ENCODE results near the gene CLEC4M. TPM values are rescaled to one million over a fixed set of nuclear protein-coding genes. Genes with fewer than 3 reads are reported as not detected.

The CLEC4M gene
- total RNA-seq, 1 experiment from 2014 or later, result not detected

DNA sequence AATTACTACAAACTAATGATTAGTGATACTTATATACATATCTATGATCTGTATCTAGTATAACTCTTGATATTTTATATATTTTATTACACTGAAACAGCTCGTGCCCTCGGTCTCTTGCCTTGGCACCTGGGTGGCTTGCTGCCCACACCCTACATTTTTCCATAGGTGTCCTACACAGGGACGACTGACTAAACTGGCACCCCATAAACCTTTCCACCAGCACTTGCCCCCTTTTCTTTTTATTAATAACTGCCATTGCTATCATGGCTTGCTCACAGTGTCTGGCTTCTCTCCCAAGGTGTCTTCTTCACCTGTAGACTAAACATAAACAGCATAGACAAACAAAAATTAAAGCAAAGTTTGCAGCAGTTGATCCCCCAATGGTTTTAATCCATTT lies 30.4 kb downstream of the CLEC4M start:
- no peak overlapping the region for H3K27ac Mint-ChIP-seq
- peaks cover 4% of the 10 kb centered on the region; the same call in 1 of the 2 replicates for H3K27me3 ChIP-seq (ENCODE audit: insufficient read depth, low read length)

More for the DNA sequence above, 30.4 kb downstream of the CLEC4M start:
- Mint-ChIP-seq H3K4me1 (peaks cover 7 to 21% of the 10 kb centered on the region in 2 experiments), H3K4me3 (no peak overlapping the region), H3K27me3 (ENCODE audit: low read depth) (peaks cover 40% of the 10 kb centered on the region), H3K36me3 (ENCODE audit: insufficient read depth in 1 of 3, low read depth in 3 of 3) (no peaks in the 10 kb centered on the region), H3K9me3 (peaks cover 0 to 2% of the 10 kb centered on the region in 2 experiments; a peak in 1 of 5 replicates)
- Histone ChIP-seq H2AK5ac (ENCODE audit: insufficient read length, low read length) (no peak overlapping the region), H3K79me2 (ENCODE audit: insufficient read depth, low read length) (no peaks in the 10 kb centered on the region), H3K18ac (ENCODE audit: insufficient read length, low read depth, low read length) (no peak overlapping the region), H3K27ac (ENCODE audit: insufficient read length, low read depth, low read length) (no peak overlapping the region), H2AFZ (ENCODE audit: low read length) (no peak overlapping the region), H4K20me1 (ENCODE audit: control insufficient read depth, insufficient read depth, insufficient read length) (no peaks in the 10 kb centered on the region), H3K4ac (ENCODE audit: low read depth, low read length) (no peak overlapping the region), H2BK20ac (ENCODE audit: low read depth, low read length, poor library complexity, severe bottlenecking) (no peak overlapping the region), H2BK5ac (ENCODE audit: insufficient read length, low read length) (no peak overlapping the region), H3K56ac (ENCODE audit: insufficient read length, low read depth, low read length) (no peak overlapping the region), H2BK12ac (ENCODE audit: insufficient read length, low read depth, low read length) (no peak overlapping the region), H3K9ac (ENCODE audit: extremely low read depth, insufficient read length, low read length) (no peak overlapping the region), H3K23ac (ENCODE audit: insufficient read length, low read depth, low read length) (no peak overlapping the region), H2BK120ac (ENCODE audit: low read depth, low read length, poor library complexity, severe bottlenecking) (no peak overlapping the region), H4K5ac (ENCODE audit: insufficient read length, low read depth, low read length) (no peak overlapping the region), H2BK15ac (ENCODE audit: low read depth, low read length) (no peak overlapping the region), H3K4me2 (ENCODE audit: insufficient read depth, insufficient read length, low read length) (no peak overlapping the region), H4K8ac (replicated peaks; ENCODE audit: insufficient read length, low read depth, low read length) (no peak overlapping the region), H3K23me2 (ENCODE audit: insufficient read length, low read depth, low read length, poor library complexity, severe bottlenecking) (peaks cover 11% of the 10 kb centered on the region), H3K14ac (ENCODE audit: insufficient read depth, low read length) (no peak overlapping the region), H3K9me3 (ENCODE audit: control insufficient read depth, low read depth, low read length) (no peaks in the 10 kb centered on the region), H3K4me1 (ENCODE audit: insufficient read depth, low read length) (no peaks in the 10 kb centered on the region; the same call in 1 of the 2 replicates), H4K91ac (ENCODE audit: insufficient read length, low read depth, low read length) (no peak overlapping the region), H3T11ph (ENCODE audit: low read length) (no peak overlapping the region), H3K79me1 (ENCODE audit: insufficient read depth, low read depth, low read length, poor library complexity, severe bottlenecking) (no peaks in the 10 kb centered on the region)
- WGBS (ENCODE audit: extremely low coverage, insufficient read length, low lambda C conversion rate), result no CpG with 5 or more reads among the region's 3 CpGs
- TF ChIP-seq CTCF (conservative IDR thresholded peaks at IDR 0.05), result no peak
- no peak for DNase-seq

Data from H9 (cell line).